Measurements from ENCODE around the gene OR6Y1.
A peak's percentile ranks its signal among the peaks of the same experiment; 100 is the strongest.

Gene OR6Y1

GRCh38 chr1:158509471-158510156 is 44.6 kb downstream of the OR6Y1 start:
- TF ChIP-seq CTCF (IDR thresholded peaks at IDR 0.05; ENCODE audit: insufficient read depth, low read depth, low read length, missing control alignments) = no peak
- DNase-seq (ENCODE audit: low read depth) = peak; percentile 5
- no peak overlapping the region for H3K4me3 ChIP-seq (ENCODE audit: low read length)

GRCh38 chr1:158507511-158507910 is 46.7 kb downstream of the OR6Y1 start:
- H3K4me3 ChIP-seq (ENCODE audit: low read length) = no peak overlapping the region
- DNase-seq (ENCODE audit: low read depth) = no peak
- no peak for TF ChIP-seq CTCF (IDR thresholded peaks at IDR 0.05; ENCODE audit: insufficient read depth, low read depth, low read length, missing control alignments)

GRCh38 chr1:158506369-158506987 is 47.7 kb downstream of the OR6Y1 start:
- DNase-seq (ENCODE audit: low read depth) = peak; percentile 59

GRCh38 chr1:158496374-158496773 is 57.8 kb downstream of the OR6Y1 start:
- peak; percentile 18 for TF ChIP-seq CTCF (IDR thresholded peaks at IDR 0.05; ENCODE audit: insufficient read depth, low read depth, low read length, missing control alignments)
- peak; percentile 37 for DNase-seq (ENCODE audit: low read depth)
- no peak overlapping the region for H3K4me3 ChIP-seq (ENCODE audit: low read length)

More at GRCh38 chr1:158506369-158506987, 47.7 kb downstream of the OR6Y1 start:
- H3K4me3 ChIP-seq (ENCODE audit: low read length) = no peak overlapping the region
- peak; percentile 61 for TF ChIP-seq CTCF (IDR thresholded peaks at IDR 0.05; ENCODE audit: insufficient read depth, low read depth, low read length, missing control alignments)

- H3K4me3 ChIP-seq (ENCODE audit: low read length) = no peak overlapping the region
- no peak for TF ChIP-seq CTCF (IDR thresholded peaks at IDR 0.05; ENCODE audit: insufficient read depth, low read depth, low read length, missing control alignments)
- no peak for DNase-seq (ENCODE audit: low read depth)
These were observed 59.4 kb downstream of the OR6Y1 start for GRCh38 chr1:158494796-158495195.

Data from epithelial cell of esophagus (primary cell).